ENCODE results near the gene FRMPD1.
A peak's percentile ranks its signal among the peaks of the same experiment; 100 is the strongest.
"Not testable (repeated sequence)": the region's sequence is repeated elsewhere in the genome, so short reads cannot be mapped to it uniquely, and the experiment has no call there.

FRMPD1 gene

GRCh38 chr9:37746448-37747270 lies 95.9 kb downstream of the FRMPD1 start:
- no peak for DNase-seq

DNA sequence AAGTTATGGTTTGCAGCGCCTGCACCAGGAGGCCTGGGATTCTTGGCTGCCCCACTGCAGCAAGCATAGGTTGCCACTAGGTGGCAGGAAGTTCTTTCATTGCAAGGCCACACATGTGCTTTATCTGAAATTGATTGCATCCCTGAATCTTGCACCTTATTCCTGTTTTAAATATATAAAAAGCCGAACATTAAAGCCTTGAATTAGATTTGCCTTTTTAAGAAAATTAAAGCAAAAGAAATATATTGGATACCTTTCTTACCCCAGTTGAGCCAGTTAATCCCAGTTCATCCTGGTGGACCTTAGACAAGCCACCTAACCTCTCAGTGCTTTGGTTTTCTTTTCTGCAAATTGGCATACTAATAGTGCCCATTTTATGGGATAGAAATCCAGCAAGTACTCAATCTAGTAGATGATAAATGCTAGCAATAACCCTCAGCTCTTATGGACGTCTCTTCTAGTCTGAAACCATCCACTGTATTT lies 96.6 kb downstream of the FRMPD1 start:
- peak; percentile 59 for DNase-seq

DNA sequence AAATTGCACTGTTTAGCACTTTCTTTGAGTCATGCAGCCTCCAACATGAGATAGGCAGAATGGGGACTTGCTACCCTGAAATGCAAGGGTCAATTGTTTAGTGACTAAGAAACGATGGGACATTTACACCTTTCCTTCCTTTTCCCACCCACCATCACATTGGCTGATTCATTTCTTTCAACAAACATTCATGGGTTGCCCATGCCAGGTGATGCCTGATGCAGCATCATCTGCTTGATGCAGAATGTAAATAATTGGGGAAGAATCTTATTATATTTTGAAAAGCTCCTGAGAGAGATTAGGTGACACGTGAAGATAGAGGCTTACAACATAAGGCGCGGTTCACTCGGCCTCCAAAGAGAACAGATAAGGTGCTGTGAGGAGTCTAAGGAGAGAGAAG lies 98.4 kb downstream of the FRMPD1 start:
- no peak for DNase-seq

DNA sequence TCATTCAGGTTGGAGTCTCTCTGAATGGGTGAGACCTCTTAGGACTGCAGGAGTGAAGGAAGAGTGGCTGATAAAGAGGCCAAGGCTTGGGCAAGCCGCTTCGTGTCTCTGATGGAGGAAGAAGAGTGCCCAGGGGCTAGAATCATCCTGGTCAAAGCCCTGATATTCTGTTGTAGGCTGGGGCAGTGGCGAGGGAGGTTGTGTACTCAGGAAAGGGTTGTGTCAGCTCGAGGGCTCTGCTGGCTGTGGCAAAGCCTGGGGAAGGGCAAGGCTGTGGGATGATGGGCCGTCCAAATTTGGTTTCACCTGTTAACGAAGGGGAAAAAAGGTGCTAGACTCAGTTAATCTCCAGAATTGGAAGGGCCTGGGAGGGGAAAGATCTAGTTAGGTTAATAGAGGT lies 100.4 kb downstream of the FRMPD1 start:
- DNase-seq, result no peak

DNA sequence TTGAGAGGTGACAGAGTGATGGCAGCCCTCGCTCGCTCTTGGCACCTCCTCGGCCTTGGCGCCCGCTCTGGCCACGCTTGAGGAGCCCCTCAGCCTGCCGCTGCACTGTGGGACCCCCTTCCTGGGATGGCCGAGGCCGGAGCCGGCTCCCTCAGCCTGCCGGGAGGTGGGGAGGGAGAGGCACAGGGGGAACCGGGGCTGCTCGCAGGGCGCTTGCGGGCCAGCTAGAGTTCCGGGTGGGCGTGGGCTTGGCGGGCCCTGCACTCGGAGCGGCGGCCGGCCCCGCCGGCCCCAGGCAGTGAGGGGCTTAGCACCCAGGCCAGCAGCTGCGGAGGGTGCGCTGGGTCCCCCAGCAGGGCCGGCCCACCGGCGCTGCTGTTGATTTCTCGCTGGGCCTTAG lies 101.0 kb downstream of the FRMPD1 start:
- DNase-seq, result not testable (repeated sequence)

DNA sequence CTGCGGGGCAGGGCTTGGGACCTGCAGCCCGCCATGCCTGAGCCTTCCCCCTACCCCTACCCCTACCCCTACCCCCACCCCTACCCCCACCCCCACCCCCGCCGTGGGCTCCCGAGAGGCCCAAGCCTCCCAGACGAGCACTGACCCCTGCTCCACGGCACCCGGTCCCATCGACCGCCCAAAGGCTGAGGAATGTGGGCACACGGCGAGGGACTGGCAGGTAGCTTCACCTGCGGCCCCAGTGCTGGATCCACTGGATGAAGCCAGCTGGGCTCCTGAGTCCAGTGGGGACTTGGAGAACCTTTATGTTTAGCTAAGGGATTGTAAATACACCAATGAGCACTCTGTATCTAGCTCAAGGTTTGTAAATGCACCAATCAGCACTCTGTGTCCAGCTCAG lies 101.4 kb downstream of the FRMPD1 start:
- DNase-seq, result not testable (repeated sequence)

- DNase-seq, result no peak
These were observed 102.1 kb downstream of the FRMPD1 start for GRCh38 chr9:37752642-37753488.

DNA sequence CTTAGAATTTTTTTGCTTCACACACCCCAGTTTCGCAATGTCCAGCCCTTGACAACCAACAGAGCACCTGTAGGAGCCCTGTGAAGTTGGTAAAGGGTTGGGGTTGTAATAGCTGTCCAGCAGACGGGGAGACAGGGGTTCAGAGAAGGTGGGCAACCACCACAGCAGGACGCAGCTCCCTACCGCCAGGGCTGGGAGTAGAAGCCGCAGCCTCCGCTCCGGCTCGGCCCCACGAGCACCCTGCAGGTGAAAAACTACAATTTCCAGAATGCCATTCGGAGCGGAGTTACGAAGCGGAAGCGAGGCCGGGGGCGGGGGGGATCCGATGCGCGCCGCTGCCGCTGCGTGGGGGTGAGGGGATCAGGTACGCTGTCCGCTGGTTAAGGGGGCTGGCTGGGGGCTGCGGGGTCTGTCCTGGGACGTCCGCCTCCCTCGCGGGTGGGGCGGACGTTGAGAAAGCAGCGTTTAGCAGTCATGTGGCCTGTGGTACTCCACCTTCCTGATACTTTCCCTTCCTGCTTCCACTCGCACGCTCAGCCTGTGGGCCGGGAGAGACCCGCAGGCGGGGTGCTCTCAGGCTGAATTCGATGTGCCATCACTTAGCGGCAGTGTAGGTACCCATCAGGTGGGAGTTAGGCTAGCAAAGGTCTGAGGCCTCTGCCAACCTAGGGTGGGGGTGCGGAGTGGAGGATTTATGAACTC lies 102.9 kb downstream of the FRMPD1 start, which contains the start of gene TRMT10B:
TRMT10B (plus strand) TSS at position 317 of the 702 bp plus-strand sequence. CDS start 8,127 bp downstream, outside the sequence.
- peak; percentile 74 for DNase-seq

GRCh38 chr9:37758747-37759146 lies 108.0 kb downstream of the FRMPD1 start:
- no peak for DNase-seq

DNA sequence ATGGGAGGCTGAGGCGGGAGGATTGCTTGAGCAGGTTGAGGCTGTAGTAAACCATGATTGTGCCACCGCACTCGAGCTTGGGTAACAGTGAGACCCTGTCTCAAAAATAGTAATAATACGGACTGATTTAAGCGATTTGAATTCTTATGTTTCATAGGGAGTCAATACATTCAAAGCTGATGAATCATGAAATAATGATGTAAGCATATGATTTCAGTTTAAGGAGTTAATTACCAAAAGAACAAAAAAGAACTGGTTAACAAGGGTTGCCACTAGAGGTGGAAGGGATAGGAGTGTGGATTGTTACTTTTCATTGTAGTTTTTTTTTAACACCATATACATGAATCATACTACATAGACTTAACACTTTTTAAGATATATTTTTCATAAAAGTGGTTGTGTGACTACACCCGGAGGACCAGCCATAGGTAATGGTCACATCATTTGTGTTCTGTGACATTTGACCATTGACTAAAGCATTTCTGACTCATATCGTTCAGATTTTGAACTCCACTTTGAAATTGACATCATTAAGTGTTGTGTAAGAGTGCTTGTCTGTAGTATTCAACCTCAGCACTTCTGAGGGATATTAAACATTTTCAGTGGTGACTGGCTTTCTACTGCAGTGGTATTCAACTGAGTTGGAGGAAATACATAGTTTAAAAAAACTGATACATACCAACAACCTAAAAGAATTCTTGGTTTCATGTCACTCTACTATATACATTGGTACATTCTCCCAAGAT lies 109.8 kb downstream of the FRMPD1 start:
- no peak for DNase-seq

DNA sequence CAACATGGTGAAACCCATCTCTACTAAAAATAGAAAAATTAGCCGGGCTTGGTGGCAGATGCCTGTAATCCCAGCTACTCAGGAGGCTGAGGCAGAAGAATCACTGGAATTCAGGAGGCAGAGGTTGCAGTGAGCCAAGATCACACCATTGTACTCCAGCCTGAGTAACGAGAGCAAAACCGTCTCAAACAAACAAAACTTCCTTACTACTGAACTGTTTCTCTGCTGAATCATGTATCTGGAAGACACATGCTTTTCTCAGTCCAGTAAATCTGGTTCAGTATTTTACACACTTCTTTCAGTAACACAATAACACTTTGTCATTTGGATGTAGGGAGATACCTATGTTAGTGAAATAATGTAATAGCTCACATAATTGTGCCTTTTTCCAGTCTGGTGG lies 110.8 kb downstream of the FRMPD1 start:
- DNase-seq, result no peak

GRCh38 chr9:37765263-37765662 lies 114.5 kb downstream of the FRMPD1 start:
- not testable (repeated sequence) for DNase-seq

DNA sequence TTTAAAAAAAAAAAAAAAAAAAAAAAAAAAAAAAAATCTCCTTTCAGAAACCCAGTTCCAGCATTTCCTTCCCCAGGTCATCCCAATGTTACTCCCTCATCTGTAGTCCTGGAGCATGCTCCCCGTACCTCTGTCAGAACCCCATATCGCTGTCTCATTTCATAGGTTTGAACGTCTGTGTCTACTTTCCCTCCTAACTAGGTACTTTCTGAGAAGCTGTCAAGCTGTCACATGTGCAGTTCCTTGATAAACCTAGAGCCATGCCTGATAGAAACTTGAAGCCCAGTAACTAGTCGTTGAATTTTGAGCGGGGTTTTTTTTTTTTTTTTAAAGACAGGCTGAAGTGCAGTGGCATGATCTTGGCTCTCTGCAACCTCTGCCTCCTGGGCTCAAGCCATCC lies 118.6 kb downstream of the FRMPD1 start:
- DNase-seq, result no peak

- DNase-seq, result no peak
These were observed 119.2 kb downstream of the FRMPD1 start for GRCh38 chr9:37769995-37770394.

GRCh38 chr9:37775216-37775919 lies 124.6 kb downstream of the FRMPD1 start:
- no peak for DNase-seq

DNA sequence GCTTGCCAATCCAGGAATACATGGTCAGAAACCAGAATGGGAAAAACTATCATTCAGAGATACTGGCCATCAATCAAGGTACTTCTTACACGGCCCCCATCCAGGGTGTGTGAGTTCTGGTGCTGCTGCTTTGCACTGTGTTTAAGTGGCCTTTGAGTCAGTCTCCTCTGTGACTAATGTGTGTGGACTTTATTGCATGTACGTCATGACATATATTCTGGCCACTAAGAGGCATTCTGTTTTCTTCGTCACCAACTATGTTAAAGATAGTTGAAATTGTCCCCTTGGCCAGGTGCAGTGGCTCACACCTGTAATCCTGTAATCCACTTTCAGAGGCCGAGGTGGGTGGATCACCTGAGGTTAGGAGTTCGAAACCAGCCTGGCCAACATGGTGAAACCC lies 125.6 kb downstream of the FRMPD1 start:
- DNase-seq, result no peak

DNA sequence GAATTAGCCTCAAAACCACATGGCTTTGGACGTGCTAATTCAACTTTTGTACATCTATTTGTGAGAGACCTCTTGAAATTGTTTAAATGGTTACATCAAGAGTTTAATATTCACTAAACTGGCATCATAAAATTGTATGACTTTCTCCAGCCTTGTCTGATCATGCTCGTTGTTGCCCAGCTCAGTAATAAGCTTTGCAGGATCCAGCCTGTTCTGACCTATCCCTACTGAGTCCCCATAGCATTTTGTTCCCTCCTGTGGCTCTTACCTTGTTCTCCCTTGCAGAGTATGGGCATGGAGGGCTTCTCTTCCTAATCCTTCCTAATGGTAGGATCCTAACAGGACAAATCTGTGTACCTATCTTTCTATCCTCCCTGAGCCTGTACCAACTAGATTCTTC lies 127.8 kb downstream of the FRMPD1 start:
- DNase-seq, result no peak

- no peak for DNase-seq
These were observed 133.5 kb downstream of the FRMPD1 start for GRCh38 chr9:37784291-37784615.

- DNase-seq, result peak; percentile 83
These were observed 134.1 kb downstream of the FRMPD1 start, which contains the start of gene EXOSC3 for GRCh38 chr9:37784616-37785483. Gene EXOSC3, minus strand, starts transcription at chr9:37785064. Its CDS starts 20 bp downstream, at chr9:37785044.

DNA sequence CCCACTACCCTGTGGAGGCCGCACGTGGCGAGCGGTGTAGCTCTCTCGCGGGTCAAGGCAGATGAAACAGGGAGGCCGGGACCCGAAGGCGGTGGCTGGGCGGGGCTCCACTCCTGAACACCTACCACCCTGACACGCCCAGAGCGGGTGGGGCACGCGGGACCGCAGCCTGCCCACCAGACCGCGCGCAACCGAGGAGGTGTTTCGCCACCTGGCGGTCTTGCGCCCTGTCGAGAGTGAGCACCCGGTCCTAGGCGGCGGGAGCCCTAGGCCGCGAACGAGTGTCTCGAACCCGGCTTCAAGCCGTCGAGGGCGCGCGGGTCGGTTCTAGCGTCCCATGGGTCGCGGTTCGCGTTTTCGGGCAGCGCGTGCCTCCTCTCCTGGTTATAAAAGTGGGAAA lies 136.3 kb downstream of the FRMPD1 start:
- DNase-seq, result no peak

GRCh38 chr9:37788332-37788731 lies 137.6 kb downstream of the FRMPD1 start:
- DNase-seq, result no peak
